Neural progenitor cell (in vitro differentiated cells): ENCODE measurements around the gene ORMDL3. TPM values are rescaled to one million over a fixed set of nuclear protein-coding genes. Genes with fewer than 3 reads are reported as not detected.

Source experiments
- DNase-seq: peaks from one replicate; pipeline ENCODE4 v3.0.0-alpha.2; 2016; ENCODE audit warnings: low spot score
- H2AFZ ChIP-seq: fragments of 200-600 bp; sonication (generic); replicated peaks from 2 replicates; pipeline ENCODE4 v1.6.1; 2016; ENCODE audit warnings: antibody characterized with exemption
- H3F3A ChIP-seq: fragments of 200-600 bp; sonication (generic); 2 replicates; pipeline ENCODE4 v1.6.1; 2016; ENCODE audit warnings: antibody characterized with exemption, low read depth
- H3K27ac ChIP-seq: fragments of 200-600 bp; sonication (generic); 2 replicates; pipeline ENCODE4 v1.5.1; 2016; ENCODE audit warnings: mild to moderate bottlenecking
- H3K27me3 ChIP-seq: fragments of 200-600 bp; sonication (generic); 2 replicates; pipeline ENCODE4 v1.6.1; 2016; ENCODE audit warnings: mild to moderate bottlenecking, moderate library complexity
- H3K36me3 ChIP-seq: fragments of 200-600 bp; sonication (generic); 2 replicates; pipeline ENCODE4 v1.5.1; 2016
- H3K4me1 ChIP-seq: fragments of 200-600 bp; sonication (generic); 2 replicates; pipeline ENCODE4 v1.6.1; 2016; ENCODE audit warnings: mixed run types
- H3K4me2 ChIP-seq: fragments of 200-600 bp; sonication (generic); 2 replicates; pipeline ENCODE4 v1.6.1; 2016
- H3K4me3 ChIP-seq: fragments of 200-600 bp; sonication (generic); 2 replicates; pipeline ENCODE4 v1.5.1; 2016
- H3K79me2 ChIP-seq: fragments of 200-600 bp; sonication (generic); 2 replicates; pipeline ENCODE4 v1.6.1; 2016; ENCODE audit warnings: low read depth
- H3K9ac ChIP-seq: fragments of 200-600 bp; sonication (generic); 2 replicates; pipeline ENCODE4 v1.6.1; 2016
- H3K9me3 ChIP-seq: fragments of 200-600 bp; sonication (generic); 2 replicates; pipeline ENCODE4 v1.5.1; 2016; ENCODE audit warnings: low read depth
- H4K20me1 ChIP-seq: fragments of 200-600 bp; sonication (generic); 2 replicates; pipeline ENCODE4 v1.6.1; 2016; ENCODE audit warnings: low read depth
- H3K27ac Mint-ChIP-seq: 3 replicates; pipeline ENCODE4 v1.8.0; 2021; ENCODE audit warnings: mixed read lengths
- H3K27me3 Mint-ChIP-seq: 2 replicates; pipeline ENCODE4 v1.8.0; 2022; ENCODE audit warnings: low read depth, mild to moderate bottlenecking, inconsistent platforms, moderate library complexity, mixed read lengths; ENCODE audit not compliant: insufficient read depth
- H3K36me3 Mint-ChIP-seq: 3 replicates; pipeline ENCODE4 v1.8.0; 2021; ENCODE audit warnings: mixed read lengths
- H3K4me1 Mint-ChIP-seq: 3 replicates; pipeline ENCODE4 v1.8.0; 2021; ENCODE audit warnings: mixed read lengths
- H3K4me3 Mint-ChIP-seq: 3 replicates; pipeline ENCODE4 v1.8.0; 2021; ENCODE audit warnings: mild to moderate bottlenecking, moderate library complexity, mixed read lengths
- H3K9me3 Mint-ChIP-seq: 3 replicates; pipeline ENCODE4 v1.8.0; 2020; ENCODE audit warnings: mixed read lengths
- EZH2 ChIP-seq: fragments of 200-600 bp; sonication (generic); IDR thresholded peaks from 2 replicates; pipeline ENCODE4 v1.6.1; 2017; ENCODE audit warnings: antibody characterized with exemption, mild to moderate bottlenecking, moderate library complexity
- EZH2phosphoT487 ChIP-seq: fragments of 200-600 bp; sonication (generic); IDR thresholded peaks from 2 replicates; pipeline ENCODE4 v1.6.1; 2017; ENCODE audit warnings: antibody characterized with exemption
- total RNA-seq: library from RNA; depleted of rRNA; stranded (reverse); fragments of >200 nt; gene quantifications from 2 replicates; pipeline ENCODE4 v1.2.3, GENCODE V29; 2015; ENCODE audit warnings: low replicate concordance
- TF ChIP-seq, protein P1 (sequence below): fragments of 200-600 bp; sonication (generic); IDR thresholded peaks from 2 replicates; pipeline ENCODE4 v1.5.1; 2017; ENCODE audit warnings: antibody characterized with exemption, mild to moderate bottlenecking

ORMDL3 gene
- total RNA-seq, 1 donor from 2014 or later: 29.3 TPM

DNA sequence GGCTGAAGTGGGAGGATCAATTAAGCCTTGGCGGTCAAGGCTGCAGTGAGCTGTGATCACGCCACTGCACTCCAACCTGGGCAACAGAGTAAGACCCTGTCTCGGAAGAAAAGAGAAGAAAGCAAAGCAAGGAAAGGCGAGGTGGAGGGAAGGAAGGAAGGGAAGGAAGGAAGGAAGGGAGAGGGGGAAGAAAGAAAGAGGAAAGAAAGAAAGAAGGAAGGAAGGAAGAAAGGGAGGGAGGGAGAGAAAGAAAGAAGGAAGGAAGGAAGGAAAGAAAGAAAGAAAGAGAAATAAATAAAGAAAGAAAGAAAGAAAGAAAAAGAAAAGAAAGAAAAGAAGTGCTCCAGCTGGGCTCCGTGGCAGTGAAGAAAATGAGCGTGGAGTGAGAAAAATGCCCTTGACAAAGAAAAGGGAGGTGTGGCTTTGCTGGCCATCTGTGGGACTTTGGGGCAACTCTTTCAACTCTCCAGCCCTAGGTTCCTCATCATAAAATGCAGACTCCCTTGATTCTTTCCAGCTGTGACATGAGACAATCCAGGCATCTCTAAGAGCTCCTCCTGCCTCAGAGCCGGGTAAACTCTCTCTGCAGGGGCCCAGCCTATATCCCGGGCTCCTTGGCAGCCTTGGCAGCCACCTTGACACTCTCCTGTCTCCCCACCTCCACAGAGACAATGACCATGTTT, 37.8 kb upstream of the ORMDL3 start:
- H3K4me1 Mint-ChIP-seq: peaks cover 7% of the 10 kb centered on the region

GRCh38 chr17:39963829-39964228, 36.4 kb upstream of the ORMDL3 start:
- no peaks in the 10 kb centered on the region for H3K79me2 ChIP-seq
- Mint-ChIP-seq H3K9me3 (no peaks in the 10 kb centered on the region), H3K4me1 (peaks cover 12% of the 10 kb centered on the region), H3K4me3 (no peak overlapping the region), H3K27me3 (peaks cover 19% of the 10 kb centered on the region), H3K36me3 (no peaks in the 10 kb centered on the region), H3K27ac (no peak overlapping the region)
- no peak overlapping the region for H3K4me2 ChIP-seq
- no peaks in the 10 kb centered on the region for H3K27me3 ChIP-seq
- no peak overlapping the region for H3K4me3 ChIP-seq
- no peaks in the 10 kb centered on the region for H3K9me3 ChIP-seq
- H3K36me3 ChIP-seq: no peaks in the 10 kb centered on the region
- TF ChIP-seq, protein P1, sequence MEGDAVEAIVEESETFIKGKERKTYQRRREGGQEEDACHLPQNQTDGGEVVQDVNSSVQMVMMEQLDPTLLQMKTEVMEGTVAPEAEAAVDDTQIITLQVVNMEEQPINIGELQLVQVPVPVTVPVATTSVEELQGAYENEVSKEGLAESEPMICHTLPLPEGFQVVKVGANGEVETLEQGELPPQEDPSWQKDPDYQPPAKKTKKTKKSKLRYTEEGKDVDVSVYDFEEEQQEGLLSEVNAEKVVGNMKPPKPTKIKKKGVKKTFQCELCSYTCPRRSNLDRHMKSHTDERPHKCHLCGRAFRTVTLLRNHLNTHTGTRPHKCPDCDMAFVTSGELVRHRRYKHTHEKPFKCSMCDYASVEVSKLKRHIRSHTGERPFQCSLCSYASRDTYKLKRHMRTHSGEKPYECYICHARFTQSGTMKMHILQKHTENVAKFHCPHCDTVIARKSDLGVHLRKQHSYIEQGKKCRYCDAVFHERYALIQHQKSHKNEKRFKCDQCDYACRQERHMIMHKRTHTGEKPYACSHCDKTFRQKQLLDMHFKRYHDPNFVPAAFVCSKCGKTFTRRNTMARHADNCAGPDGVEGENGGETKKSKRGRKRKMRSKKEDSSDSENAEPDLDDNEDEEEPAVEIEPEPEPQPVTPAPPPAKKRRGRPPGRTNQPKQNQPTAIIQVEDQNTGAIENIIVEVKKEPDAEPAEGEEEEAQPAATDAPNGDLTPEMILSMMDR: no peak
- TF ChIP-seq EZH2phosphoT487 (no peak), EZH2 (no peak)
- no peaks in the 10 kb centered on the region for H3F3A ChIP-seq
- DNase-seq: no peak
- H2AFZ ChIP-seq: no peak overlapping the region
- no peak overlapping the region for H3K9ac ChIP-seq
- H3K4me1 ChIP-seq: no peaks in the 10 kb centered on the region
- H4K20me1 ChIP-seq: no peaks in the 10 kb centered on the region
- H3K27ac ChIP-seq: no peak overlapping the region

More for the DNA sequence above, 37.8 kb upstream of the ORMDL3 start:
- no peaks in the 10 kb centered on the region for H3F3A ChIP-seq
- H3K79me2 ChIP-seq: no peaks in the 10 kb centered on the region
- DNase-seq: no peak
- no peaks in the 10 kb centered on the region for H3K36me3 ChIP-seq
- no peak overlapping the region for H3K27ac Mint-ChIP-seq
- peaks cover 3% of the 10 kb centered on the region for H3K27me3 ChIP-seq
- no peak overlapping the region for H3K27ac ChIP-seq
- no peak overlapping the region for H3K9ac ChIP-seq
- no peak overlapping the region for H2AFZ ChIP-seq
- no peaks in the 10 kb centered on the region for H3K4me1 ChIP-seq
- no peak overlapping the region for H3K4me3 Mint-ChIP-seq
- TF ChIP-seq EZH2: no peak
- no peak for TF ChIP-seq EZH2phosphoT487
- TF ChIP-seq, protein P1: no peak
- H3K27me3 Mint-ChIP-seq: peaks cover 13% of the 10 kb centered on the region
- no peaks in the 10 kb centered on the region for H4K20me1 ChIP-seq
- H3K9me3 Mint-ChIP-seq: no peaks in the 10 kb centered on the region
- H3K36me3 Mint-ChIP-seq: no peaks in the 10 kb centered on the region
- H3K4me2 ChIP-seq: no peak overlapping the region
- no peaks in the 10 kb centered on the region for H3K9me3 ChIP-seq
- H3K4me3 ChIP-seq: no peak overlapping the region

- H3K4me1 Mint-ChIP-seq: peaks cover 13% of the 10 kb centered on the region
These were observed 35.3 kb upstream of the ORMDL3 start, which contains the start of gene GSDMA for GRCh38 chr17:39962642-39963220. GSDMA (plus strand) TSS chr17:39963004; CDS start chr17:39965688, 2,684 bp downstream.

More at GRCh38 chr17:39962642-39963220, 35.3 kb upstream of the ORMDL3 start, which contains the start of gene GSDMA:
- no peaks in the 10 kb centered on the region for H3K9me3 Mint-ChIP-seq
- Histone ChIP-seq H3K4me3 (no peak within 1 kb of the TSS), H3F3A (no peaks in the 10 kb centered on the region), H3K27me3 (no peaks in the 10 kb centered on the region), H3K9me3 (no peaks in the 10 kb centered on the region), H3K79me2 (no peaks in the 10 kb centered on the region), H2AFZ (no peak within 1 kb of the TSS), H3K36me3 (no peaks in the 10 kb centered on the region), H3K27ac (no peak within 1 kb of the TSS), H3K4me1 (no peaks in the 10 kb centered on the region), H4K20me1 (no peaks in the 10 kb centered on the region), H3K4me2 (no peak within 1 kb of the TSS), H3K9ac (no peak within 1 kb of the TSS)
- TF ChIP-seq EZH2phosphoT487 (no peak), EZH2 (no peak)
- TF ChIP-seq, protein P1: no peak
- peaks cover 19% of the 10 kb centered on the region for H3K27me3 Mint-ChIP-seq
- H3K36me3 Mint-ChIP-seq: no peaks in the 10 kb centered on the region
- H3K4me3 Mint-ChIP-seq: no peak within 1 kb of the TSS
- DNase-seq: no peak
- peak within 1 kb of the TSS; percentile 93 for H3K27ac Mint-ChIP-seq
